ENCODE results near the gene MAML3. TPM values are rescaled to one million over a fixed set of nuclear protein-coding genes. Genes with fewer than 3 reads are reported as not detected.

Gene MAML3
- total and polyA plus RNA-seq, 2 experiments from 2014 or later: 1.7 to 6.5 TPM

GRCh38 chr4:139963708-139964107 lies 190.3 kb downstream of the MAML3 start:
- Histone ChIP-seq H3K4me1 (ENCODE audit: insufficient read depth) (no peaks in the 10 kb centered on the region), H3K9me2 (ENCODE audit: insufficient read depth) (no peaks in the 10 kb centered on the region), H3K27me3 (ENCODE audit: insufficient read depth) (peaks cover 2% of the 10 kb centered on the region; the same call in 1 of the 2 replicates), H3K36me3 (ENCODE audit: insufficient read depth) (no peaks in the 10 kb centered on the region), H3K27ac (ENCODE audit: low read depth) (no peak overlapping the region), H4K20me1 (replicated peaks; ENCODE audit: insufficient read depth) (no peaks in the 10 kb centered on the region), H3K4me3 (no peak overlapping the region), H3K79me2 (replicated peaks; ENCODE audit: insufficient read depth) (no peaks in the 10 kb centered on the region), H3F3A (replicated peaks; ENCODE audit: low read depth) (no peaks in the 10 kb centered on the region), H2AFZ (no peak overlapping the region), H3K4me2 (no peak overlapping the region)
- H3K27me3 Mint-ChIP-seq (ENCODE audit: insufficient read depth, low read depth, poor library complexity): peaks cover 2% of the 10 kb centered on the region
- H3K4me1 Mint-ChIP-seq: 0 out of 3 replicates have a peak, but pooled peaks cover 4% of the 10 kb centered on the region
- H3K9me3 Mint-ChIP-seq: no peaks in the 10 kb centered on the region
- no peaks in the 10 kb centered on the region for H3K36me3 Mint-ChIP-seq (ENCODE audit: low read depth)
- no peak for DNase-seq (ENCODE audit: low spot score)
- H3K27ac Mint-ChIP-seq: no peak overlapping the region
- H3K4me3 Mint-ChIP-seq: no peak overlapping the region
- TF ChIP-seq EZH2 (IDR thresholded peaks at IDR 0.05; ENCODE audit: low read depth, unreplicated experiment): no peak
- no peak for TF ChIP-seq CREB1 (CRISPR knock-in tag; IDR thresholded peaks at IDR 0.05; ENCODE audit: low read depth)
- TF ChIP-seq ZNF331 (CRISPR knock-in tag; IDR thresholded peaks at IDR 0.05; ENCODE audit: low read depth): no peak
- TF ChIP-seq ZNF462 (CRISPR knock-in tag; IDR thresholded peaks at IDR 0.05): no peak
- no peak for TF ChIP-seq POLR2AphosphoS5 (IDR thresholded peaks at IDR 0.05; ENCODE audit: low read depth)
- no peak for TF ChIP-seq ETS1 (IDR thresholded peaks at IDR 0.05)
- no peak for TF ChIP-seq ZNF114 (CRISPR knock-in tag; IDR thresholded peaks at IDR 0.05)
- TF ChIP-seq CTCF (conservative IDR thresholded peaks at IDR 0.05; ENCODE audit: low read depth in 2 of 2): no peak
- TF ChIP-seq REST (IDR thresholded peaks at IDR 0.05; ENCODE audit: unreplicated experiment): no peak
- TF ChIP-seq STAT1 (IDR thresholded peaks at IDR 0.05; ENCODE audit: unreplicated experiment): no peak
- no peak for TF ChIP-seq NANOG (IDR thresholded peaks at IDR 0.05; ENCODE audit: borderline replicate concordance)
- no peak for ATAC-seq
